OCI-LY1 (cell line): ENCODE data around the gene POU5F1.
"Not testable (repeated sequence)": the region's sequence is repeated elsewhere in the genome, so short reads cannot be mapped to it uniquely, and the experiment has no call there.

Experiments used
- H2AFZ ChIP-seq: fragments of 200-600 bp; sonication (generic), shearing (Covaris generic); 2 replicates; pipeline ENCODE4 v1.6.0; 2014; ENCODE audit warnings: antibody characterized with exemption, mild to moderate bottlenecking, low read length
- H3F3A ChIP-seq: fragments of 200-600 bp; sonication (generic), shearing (Covaris generic); 2 replicates; pipeline ENCODE4 v1.6.0; 2014; ENCODE audit warnings: mild to moderate bottlenecking, antibody characterized with exemption, low read length, moderate library complexity; ENCODE audit not compliant: insufficient read depth
- H3K27ac ChIP-seq: fragments of 200-600 bp; sonication (generic); 2 replicates; pipeline ENCODE4 v1.5.1; 2014; ENCODE audit warnings: low read length, mixed run types, mild to moderate bottlenecking, low read depth; ENCODE audit not compliant: poor library complexity, severe bottlenecking
- H3K27me3 ChIP-seq: fragments of 200-600 bp; sonication (generic); 2 replicates; pipeline ENCODE4 v1.6.0; 2014; ENCODE audit warnings: antibody characterized with exemption, mild to moderate bottlenecking, low read length, moderate library complexity; ENCODE audit not compliant: insufficient read depth
- H3K36me3 ChIP-seq: fragments of 200-600 bp; sonication (generic); 2 replicates; pipeline ENCODE4 v1.6.1; 2014; ENCODE audit warnings: mild to moderate bottlenecking, antibody characterized with exemption, low read length, moderate library complexity, mixed read lengths; ENCODE audit not compliant: insufficient read depth
- H3K4me1 ChIP-seq: fragments of 200-600 bp; sonication (generic); 2 replicates; pipeline ENCODE4 v1.5.1; 2014; ENCODE audit warnings: mild to moderate bottlenecking, low read length, moderate library complexity; ENCODE audit not compliant: insufficient read depth, severe bottlenecking
- H3K4me2 ChIP-seq: fragments of 200-600 bp; sonication (generic), shearing (Covaris generic); 2 replicates; pipeline ENCODE4 v1.6.1; 2014; ENCODE audit warnings: low read length
- H3K4me3 ChIP-seq: fragments of 200-600 bp; sonication (generic); 2 replicates; pipeline ENCODE4 v1.5.1; 2014; ENCODE audit warnings: low read length, low read depth, mild to moderate bottlenecking, mixed read lengths; ENCODE audit not compliant: poor library complexity, severe bottlenecking
- H3K79me2 ChIP-seq: fragments of 200-600 bp; shearing (Covaris generic); 2 replicates; pipeline ENCODE4 v1.6.1; 2016; ENCODE audit warnings: mixed run types, low read length, mixed read lengths; ENCODE audit not compliant: insufficient read depth
- H3K9ac ChIP-seq: fragments of 200-600 bp; sonication (generic), shearing (Covaris generic); 2 replicates; pipeline ENCODE4 v1.6.1; 2014; ENCODE audit warnings: mild to moderate bottlenecking, low read length, mixed read lengths
- H3K9me2 ChIP-seq: fragments of 200-600 bp; sonication (generic), shearing (Covaris generic); 2 replicates; pipeline ENCODE4 v1.6.1; 2014; ENCODE audit warnings: low read depth, mild to moderate bottlenecking, low read length, mixed read lengths
- H3K9me3 ChIP-seq: fragments of 200-600 bp; shearing (Covaris generic); 2 replicates; pipeline ENCODE4 v1.6.1; 2014; ENCODE audit warnings: low read length, mixed read lengths
- H4K20me1 ChIP-seq: fragments of 200-600 bp; sonication (generic), shearing (Covaris generic); 2 replicates; pipeline ENCODE4 v1.6.0; 2016; ENCODE audit warnings: mild to moderate bottlenecking, low read length; ENCODE audit not compliant: insufficient read depth
- EZH2 ChIP-seq: fragments of 200-600 bp; sonication (generic), shearing (Covaris generic); IDR thresholded peaks from 2 replicates; pipeline ENCODE4 v1.8.0; 2017; ENCODE audit warnings: borderline replicate concordance, mixed run types, mild to moderate bottlenecking, antibody characterized with exemption, low read length, moderate library complexity, mixed read lengths
- TF ChIP-seq, protein P1 (sequence below): fragments of 200-600 bp; sonication (generic), shearing (Covaris generic); IDR thresholded peaks from 2 replicates; pipeline ENCODE4 v1.5.1; 2017; ENCODE audit warnings: mild to moderate bottlenecking, antibody characterized with exemption, low read length, moderate library complexity, mixed read lengths

The POU5F1 gene

DNA sequence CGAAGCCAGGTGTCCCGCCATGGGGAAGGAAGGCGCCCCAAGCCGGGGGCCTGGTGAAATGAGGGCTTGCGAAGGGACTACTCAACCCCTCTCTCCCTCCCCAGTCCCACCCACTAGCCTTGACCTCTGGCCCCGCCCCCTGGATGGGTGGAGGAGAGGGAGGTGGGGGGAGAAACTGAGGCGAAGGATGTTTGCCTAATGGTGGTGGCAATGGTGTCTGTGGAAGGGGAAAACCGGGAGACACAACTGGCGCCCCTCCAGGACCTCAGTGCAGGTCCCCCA lies at the start of gene POU5F1:
Gene POU5F1, minus strand, starts transcription at position 83 of the 282 bp plus-strand sequence. Its CDS starts 62 bp downstream, at position 21.
- Histone ChIP-seq H3F3A (no peaks in the 10 kb centered on the region), H3K4me3 (no peak within 1 kb of the TSS), H3K9me2 (no peaks in the 10 kb centered on the region), H3K27ac (no peak within 1 kb of the TSS), H3K9me3 (no peaks in the 10 kb centered on the region), H3K4me1 (peaks cover 4% of the 10 kb centered on the region), H3K4me2 (no peak within 1 kb of the TSS), H2AFZ (no peak within 1 kb of the TSS), H3K9ac (no peak within 1 kb of the TSS), H3K27me3 (no peaks in the 10 kb centered on the region), H3K36me3 (no peaks in the 10 kb centered on the region), H4K20me1 (no peaks in the 10 kb centered on the region), H3K79me2 (no peaks in the 10 kb centered on the region)
- TF ChIP-seq, protein P1, sequence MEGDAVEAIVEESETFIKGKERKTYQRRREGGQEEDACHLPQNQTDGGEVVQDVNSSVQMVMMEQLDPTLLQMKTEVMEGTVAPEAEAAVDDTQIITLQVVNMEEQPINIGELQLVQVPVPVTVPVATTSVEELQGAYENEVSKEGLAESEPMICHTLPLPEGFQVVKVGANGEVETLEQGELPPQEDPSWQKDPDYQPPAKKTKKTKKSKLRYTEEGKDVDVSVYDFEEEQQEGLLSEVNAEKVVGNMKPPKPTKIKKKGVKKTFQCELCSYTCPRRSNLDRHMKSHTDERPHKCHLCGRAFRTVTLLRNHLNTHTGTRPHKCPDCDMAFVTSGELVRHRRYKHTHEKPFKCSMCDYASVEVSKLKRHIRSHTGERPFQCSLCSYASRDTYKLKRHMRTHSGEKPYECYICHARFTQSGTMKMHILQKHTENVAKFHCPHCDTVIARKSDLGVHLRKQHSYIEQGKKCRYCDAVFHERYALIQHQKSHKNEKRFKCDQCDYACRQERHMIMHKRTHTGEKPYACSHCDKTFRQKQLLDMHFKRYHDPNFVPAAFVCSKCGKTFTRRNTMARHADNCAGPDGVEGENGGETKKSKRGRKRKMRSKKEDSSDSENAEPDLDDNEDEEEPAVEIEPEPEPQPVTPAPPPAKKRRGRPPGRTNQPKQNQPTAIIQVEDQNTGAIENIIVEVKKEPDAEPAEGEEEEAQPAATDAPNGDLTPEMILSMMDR, result no peak
- TF ChIP-seq EZH2, result no peak

GRCh38 chr6:31216208-31216898 lies 45.9 kb upstream of the POU5F1 start:
- Histone ChIP-seq H3K79me2 (no peaks in the 10 kb centered on the region), H3K36me3 (no peaks in the 10 kb centered on the region; the same call in 1 of the 2 replicates), H3F3A (no peaks in the 10 kb centered on the region), H2AFZ (no peak overlapping the region), H3K9me2 (no peaks in the 10 kb centered on the region), H3K27me3 (no peaks in the 10 kb centered on the region; the same call in 1 of the 2 replicates), H3K27ac (no peak overlapping the region), H3K9me3 (0 out of 2 replicates have a peak, but pooled peaks cover 5% of the 10 kb centered on the region), H3K9ac (no peak overlapping the region), H3K4me3 (no peak overlapping the region), H3K4me1 (peaks cover 5% of the 10 kb centered on the region), H4K20me1 (no peaks in the 10 kb centered on the region), H3K4me2 (no peak overlapping the region)
- TF ChIP-seq EZH2, result no peak
- TF ChIP-seq, protein P1, result no peak

GRCh38 chr6:31215216-31215615 lies 44.7 kb upstream of the POU5F1 start:
- not testable (repeated sequence) for H3K4me3 ChIP-seq, H3K79me2 ChIP-seq, H3K9me3 ChIP-seq, H3K27me3 ChIP-seq, H3K9ac ChIP-seq, H3K27ac ChIP-seq, H3K4me2 ChIP-seq, H3F3A ChIP-seq, H2AFZ ChIP-seq, H3K4me1 ChIP-seq, H4K20me1 ChIP-seq, H3K36me3 ChIP-seq, H3K9me2 ChIP-seq

- Histone ChIP-seq H3F3A (no peaks in the 10 kb centered on the region), H3K4me3 (no peak overlapping the region), H4K20me1 (no peaks in the 10 kb centered on the region), H3K36me3 (no peaks in the 10 kb centered on the region; the same call in 1 of the 2 replicates), H3K9me2 (no peaks in the 10 kb centered on the region), H3K9ac (no peak overlapping the region), H3K9me3 (0 out of 2 replicates have a peak, but pooled peaks cover 5% of the 10 kb centered on the region), H3K79me2 (no peaks in the 10 kb centered on the region), H3K4me1 (peaks cover 5% of the 10 kb centered on the region), H2AFZ (no peak overlapping the region), H3K27me3 (no peaks in the 10 kb centered on the region; the same call in 1 of the 2 replicates), H3K4me2 (no peak overlapping the region), H3K27ac (no peak overlapping the region)
- TF ChIP-seq EZH2, result no peak
- TF ChIP-seq, protein P1, result no peak
Observed at GRCh38 chr6:31214516-31214915, 44.0 kb upstream of the POU5F1 start.
